Measurements from ENCODE around the gene MMP20. TPM values are rescaled to one million over a fixed set of nuclear protein-coding genes. Genes with fewer than 3 reads are reported as not detected.

The MMP20 gene
- total and polyA plus RNA-seq, 2 of the 13 experiments (the other 11 are each of a cell fraction or from before 2014, with no cell fraction given): 0.05 TPM; not detected in 1

DNA sequence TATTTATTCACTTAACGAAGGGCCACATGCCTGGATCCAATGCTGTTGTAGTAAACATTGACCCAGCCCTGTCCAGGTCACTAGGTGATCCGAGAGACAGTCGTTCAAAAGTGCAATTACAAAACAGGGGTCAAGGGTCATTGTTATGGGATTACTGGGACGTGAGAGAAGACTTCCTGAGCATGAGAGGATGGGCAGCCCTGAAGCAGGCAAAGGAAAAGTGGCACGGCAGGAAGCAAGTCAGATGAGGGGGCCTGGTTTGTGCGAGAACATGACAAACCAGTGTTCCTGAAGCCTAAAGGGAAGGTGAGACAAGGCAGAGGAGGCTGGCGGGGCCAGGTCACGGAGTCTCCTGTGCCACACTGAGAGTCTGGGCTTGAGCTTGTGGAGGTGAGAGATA, 15.8 kb upstream of the MMP20 start (continued):
- TF ChIP-seq EHMT2 (IDR thresholded peaks at IDR 0.05; ENCODE audit: borderline replicate concordance, low read depth, low read length): no peak
- no peak for TF ChIP-seq NFYB (CRISPR knock-in tag; IDR thresholded peaks at IDR 0.05)
- TF ChIP-seq, protein P1, sequence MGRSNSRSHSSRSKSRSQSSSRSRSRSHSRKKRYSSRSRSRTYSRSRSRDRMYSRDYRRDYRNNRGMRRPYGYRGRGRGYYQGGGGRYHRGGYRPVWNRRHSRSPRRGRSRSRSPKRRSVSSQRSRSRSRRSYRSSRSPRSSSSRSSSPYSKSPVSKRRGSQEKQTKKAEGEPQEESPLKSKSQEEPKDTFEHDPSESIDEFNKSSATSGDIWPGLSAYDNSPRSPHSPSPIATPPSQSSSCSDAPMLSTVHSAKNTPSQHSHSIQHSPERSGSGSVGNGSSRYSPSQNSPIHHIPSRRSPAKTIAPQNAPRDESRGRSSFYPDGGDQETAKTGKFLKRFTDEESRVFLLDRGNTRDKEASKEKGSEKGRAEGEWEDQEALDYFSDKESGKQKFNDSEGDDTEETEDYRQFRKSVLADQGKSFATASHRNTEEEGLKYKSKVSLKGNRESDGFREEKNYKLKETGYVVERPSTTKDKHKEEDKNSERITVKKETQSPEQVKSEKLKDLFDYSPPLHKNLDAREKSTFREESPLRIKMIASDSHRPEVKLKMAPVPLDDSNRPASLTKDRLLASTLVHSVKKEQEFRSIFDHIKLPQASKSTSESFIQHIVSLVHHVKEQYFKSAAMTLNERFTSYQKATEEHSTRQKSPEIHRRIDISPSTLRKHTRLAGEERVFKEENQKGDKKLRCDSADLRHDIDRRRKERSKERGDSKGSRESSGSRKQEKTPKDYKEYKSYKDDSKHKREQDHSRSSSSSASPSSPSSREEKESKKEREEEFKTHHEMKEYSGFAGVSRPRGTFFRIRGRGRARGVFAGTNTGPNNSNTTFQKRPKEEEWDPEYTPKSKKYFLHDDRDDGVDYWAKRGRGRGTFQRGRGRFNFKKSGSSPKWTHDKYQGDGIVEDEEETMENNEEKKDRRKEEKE (IDR thresholded peaks at IDR 0.05): no peak
- TF ChIP-seq SOX6 (IDR thresholded peaks at IDR 0.05): no peak
- peak; percentile 69 for TF ChIP-seq SOX6 (CRISPR knock-in tag; IDR thresholded peaks at IDR 0.05)
- TF ChIP-seq, protein P2, sequence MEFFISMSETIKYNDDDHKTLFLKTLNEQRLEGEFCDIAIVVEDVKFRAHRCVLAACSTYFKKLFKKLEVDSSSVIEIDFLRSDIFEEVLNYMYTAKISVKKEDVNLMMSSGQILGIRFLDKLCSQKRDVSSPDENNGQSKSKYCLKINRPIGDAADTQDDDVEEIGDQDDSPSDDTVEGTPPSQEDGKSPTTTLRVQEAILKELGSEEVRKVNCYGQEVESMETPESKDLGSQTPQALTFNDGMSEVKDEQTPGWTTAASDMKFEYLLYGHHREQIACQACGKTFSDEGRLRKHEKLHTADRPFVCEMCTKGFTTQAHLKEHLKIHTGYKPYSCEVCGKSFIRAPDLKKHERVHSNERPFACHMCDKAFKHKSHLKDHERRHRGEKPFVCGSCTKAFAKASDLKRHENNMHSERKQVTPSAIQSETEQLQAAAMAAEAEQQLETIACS (CRISPR knock-in tag; IDR thresholded peaks at IDR 0.05): no peak
- TF ChIP-seq ZMYM4 (CRISPR knock-in tag; IDR thresholded peaks at IDR 0.05): peak; percentile 74
- peak; percentile 81; the same call in 1 of the 2 replicates for TF ChIP-seq NCOR1 (IDR thresholded peaks at IDR 0.05; ENCODE audit: borderline replicate concordance, low read length)
- TF ChIP-seq HNF4G (IDR thresholded peaks at IDR 0.05; ENCODE audit: borderline replicate concordance, low read depth, low read length): peak; percentile 75; the same call in 1 of the 2 replicates
- TF ChIP-seq HNF4G (CRISPR knock-in tag; IDR thresholded peaks at IDR 0.05; ENCODE audit: borderline replicate concordance, low read depth): peak; percentile 39; the same call in 1 of the 2 replicates
- no peak for TF ChIP-seq ZNF556 (CRISPR knock-in tag; IDR thresholded peaks at IDR 0.05; ENCODE audit: borderline replicate concordance)
- no peak for TF ChIP-seq ISL2 (CRISPR knock-in tag; IDR thresholded peaks at IDR 0.05)
- TF ChIP-seq, protein P3, sequence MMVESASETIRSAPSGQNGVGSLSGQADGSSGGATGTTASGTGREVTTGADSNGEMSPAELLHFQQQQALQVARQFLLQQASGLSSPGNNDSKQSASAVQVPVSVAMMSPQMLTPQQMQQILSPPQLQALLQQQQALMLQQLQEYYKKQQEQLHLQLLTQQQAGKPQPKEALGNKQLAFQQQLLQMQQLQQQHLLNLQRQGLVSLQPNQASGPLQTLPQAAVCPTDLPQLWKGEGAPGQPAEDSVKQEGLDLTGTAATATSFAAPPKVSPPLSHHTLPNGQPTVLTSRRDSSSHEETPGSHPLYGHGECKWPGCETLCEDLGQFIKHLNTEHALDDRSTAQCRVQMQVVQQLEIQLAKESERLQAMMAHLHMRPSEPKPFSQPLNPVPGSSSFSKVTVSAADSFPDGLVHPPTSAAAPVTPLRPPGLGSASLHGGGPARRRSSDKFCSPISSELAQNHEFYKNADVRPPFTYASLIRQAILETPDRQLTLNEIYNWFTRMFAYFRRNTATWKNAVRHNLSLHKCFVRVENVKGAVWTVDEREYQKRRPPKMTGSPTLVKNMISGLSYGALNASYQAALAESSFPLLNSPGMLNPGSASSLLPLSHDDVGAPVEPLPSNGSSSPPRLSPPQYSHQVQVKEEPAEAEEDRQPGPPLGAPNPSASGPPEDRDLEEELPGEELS (CRISPR knock-in tag; IDR thresholded peaks at IDR 0.05): peak; percentile 84
- TF ChIP-seq ELF3 (CRISPR knock-in tag; IDR thresholded peaks at IDR 0.05): peak; percentile 71
- no peak for TF ChIP-seq ZNF260 (CRISPR knock-in tag; IDR thresholded peaks at IDR 0.05; ENCODE audit: borderline replicate concordance, low read depth)
- no peak for TF ChIP-seq GPN1 (CRISPR knock-in tag; IDR thresholded peaks at IDR 0.05; ENCODE audit: borderline replicate concordance)
- TF ChIP-seq, protein P4, sequence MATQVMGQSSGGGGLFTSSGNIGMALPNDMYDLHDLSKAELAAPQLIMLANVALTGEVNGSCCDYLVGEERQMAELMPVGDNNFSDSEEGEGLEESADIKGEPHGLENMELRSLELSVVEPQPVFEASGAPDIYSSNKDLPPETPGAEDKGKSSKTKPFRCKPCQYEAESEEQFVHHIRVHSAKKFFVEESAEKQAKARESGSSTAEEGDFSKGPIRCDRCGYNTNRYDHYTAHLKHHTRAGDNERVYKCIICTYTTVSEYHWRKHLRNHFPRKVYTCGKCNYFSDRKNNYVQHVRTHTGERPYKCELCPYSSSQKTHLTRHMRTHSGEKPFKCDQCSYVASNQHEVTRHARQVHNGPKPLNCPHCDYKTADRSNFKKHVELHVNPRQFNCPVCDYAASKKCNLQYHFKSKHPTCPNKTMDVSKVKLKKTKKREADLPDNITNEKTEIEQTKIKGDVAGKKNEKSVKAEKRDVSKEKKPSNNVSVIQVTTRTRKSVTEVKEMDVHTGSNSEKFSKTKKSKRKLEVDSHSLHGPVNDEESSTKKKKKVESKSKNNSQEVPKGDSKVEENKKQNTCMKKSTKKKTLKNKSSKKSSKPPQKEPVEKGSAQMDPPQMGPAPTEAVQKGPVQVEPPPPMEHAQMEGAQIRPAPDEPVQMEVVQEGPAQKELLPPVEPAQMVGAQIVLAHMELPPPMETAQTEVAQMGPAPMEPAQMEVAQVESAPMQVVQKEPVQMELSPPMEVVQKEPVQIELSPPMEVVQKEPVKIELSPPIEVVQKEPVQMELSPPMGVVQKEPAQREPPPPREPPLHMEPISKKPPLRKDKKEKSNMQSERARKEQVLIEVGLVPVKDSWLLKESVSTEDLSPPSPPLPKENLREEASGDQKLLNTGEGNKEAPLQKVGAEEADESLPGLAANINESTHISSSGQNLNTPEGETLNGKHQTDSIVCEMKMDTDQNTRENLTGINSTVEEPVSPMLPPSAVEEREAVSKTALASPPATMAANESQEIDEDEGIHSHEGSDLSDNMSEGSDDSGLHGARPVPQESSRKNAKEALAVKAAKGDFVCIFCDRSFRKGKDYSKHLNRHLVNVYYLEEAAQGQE (IDR thresholded peaks at IDR 0.05; ENCODE audit: borderline replicate concordance in 1 of 2, low read depth in 1 of 2, low read length in 2 of 2): no peak
- TF ChIP-seq TEAD3 (CRISPR knock-in tag; optimal IDR thresholded peaks at IDR 0.05; ENCODE audit: borderline replicate concordance): peak; percentile 52
- TF ChIP-seq ZBTB42 (CRISPR knock-in tag; IDR thresholded peaks at IDR 0.05): no peak
- no peak for TF ChIP-seq KDM3A (CRISPR knock-in tag; IDR thresholded peaks at IDR 0.05; ENCODE audit: low read depth)

Measured in HepG2 (cell line).